Uterus (tissue), 2 donors: ENCODE results near the gene MT1B.

Experiments
- CTCF ChIP-seq, 4 experiments: fragments of 200-600 bp in 2 of 4; fragments of 450-650 bp in 2 of 4; sonication (generic) in 2 of 4; IDR thresholded peaks; one replicate each; pipeline ENCODE4 v1.5.1; 2016 to 2019; ENCODE audit warnings: antibody characterized with exemption in 4 of 4, mild to moderate bottlenecking in 2 of 4, moderate library complexity in 1 of 4
- POLR2A ChIP-seq, 2 donors: fragments of 450-650 bp; IDR thresholded peaks; one replicate each; pipeline ENCODE4 v1.6.1; 2016; ENCODE audit warnings: antibody characterized with exemption in 2 of 2, mild to moderate bottlenecking in 1 of 2, moderate library complexity in 1 of 2

DNA sequence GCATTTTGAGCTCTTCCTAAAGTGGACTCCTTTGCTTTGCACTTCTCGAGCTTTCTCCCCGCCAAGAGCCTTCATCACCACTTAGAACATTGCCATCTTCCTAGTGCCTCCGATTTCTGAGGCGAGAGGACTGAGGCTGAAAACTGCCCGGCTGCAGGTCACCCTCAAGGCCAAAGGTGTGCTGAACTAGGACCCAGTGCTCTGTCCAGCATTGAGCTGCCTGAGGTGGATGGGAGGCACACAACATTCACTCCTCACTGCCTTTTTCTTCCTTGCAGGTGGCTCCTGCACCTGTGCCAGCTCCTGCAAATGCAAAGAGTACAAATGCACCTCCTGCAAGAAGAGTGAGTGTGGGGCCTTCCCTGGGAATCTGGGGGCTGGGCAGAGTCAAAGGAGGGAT lies 7.9 kb upstream of the MT1B start:
- TF ChIP-seq CTCF (IDR thresholded peaks at IDR 0.05): no peak
- no peak for TF ChIP-seq POLR2A (IDR thresholded peaks at IDR 0.05)
